Measurements from ENCODE around the gene RMP24.
"Not testable (repeated sequence)": the region's sequence is repeated elsewhere in the genome, so short reads cannot be mapped to it uniquely, and the experiment has no call there.

RMP24 gene

GRCh38 chr18:35972197-35973000, at the start of gene RMP24:
TSS of gene RMP24 (plus strand) at chr18:35972679.
- peak; percentile 96 for DNase-seq

- no peak for DNase-seq
These were observed 48.4 kb upstream of the RMP24 start for GRCh38 chr18:35923939-35924684.

DNA sequence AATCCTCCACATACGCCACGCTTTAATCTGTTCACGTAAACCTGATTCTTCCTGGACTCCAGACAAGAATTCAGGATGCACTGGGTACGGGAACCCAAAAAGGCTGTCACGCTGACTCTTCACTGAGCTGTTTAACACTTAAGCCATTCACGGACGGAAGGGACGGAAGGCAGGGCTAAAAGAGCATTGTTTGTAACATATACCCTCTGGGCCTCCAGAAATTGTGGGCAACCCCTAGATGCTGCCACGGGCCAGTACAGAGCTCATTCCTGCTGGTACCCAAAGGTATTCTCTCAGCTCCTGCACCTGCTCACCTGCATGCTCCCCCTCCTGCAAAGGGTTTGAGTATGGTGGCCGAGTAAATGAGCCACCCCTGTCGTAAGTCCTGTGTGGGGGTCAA, 45.6 kb upstream of the RMP24 start:
- DNase-seq: no peak

DNA sequence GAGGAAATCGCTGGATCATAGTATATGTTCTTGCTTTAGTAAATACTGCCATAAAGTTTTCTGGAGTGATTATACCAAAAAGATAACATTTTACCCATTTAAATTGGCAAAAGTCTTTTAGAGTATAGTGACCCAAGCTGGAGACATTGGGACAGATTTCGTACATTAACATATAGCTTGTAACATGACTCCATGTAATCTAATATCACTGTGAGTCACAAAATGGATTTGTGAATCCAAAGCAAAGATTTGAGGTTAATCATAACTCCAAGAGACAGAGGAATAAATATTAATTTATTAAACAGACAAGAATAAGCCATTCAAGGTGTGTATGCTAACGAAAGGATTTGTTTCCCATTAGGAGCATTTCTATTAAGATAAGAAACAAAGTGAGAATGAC, 45.0 kb upstream of the RMP24 start:
- DNase-seq: no peak

GRCh38 chr18:35933982-35934381, 38.5 kb upstream of the RMP24 start:
- no peak for DNase-seq

- DNase-seq: no peak
These were observed 37.6 kb upstream of the RMP24 start for GRCh38 chr18:35934891-35935290.

DNA sequence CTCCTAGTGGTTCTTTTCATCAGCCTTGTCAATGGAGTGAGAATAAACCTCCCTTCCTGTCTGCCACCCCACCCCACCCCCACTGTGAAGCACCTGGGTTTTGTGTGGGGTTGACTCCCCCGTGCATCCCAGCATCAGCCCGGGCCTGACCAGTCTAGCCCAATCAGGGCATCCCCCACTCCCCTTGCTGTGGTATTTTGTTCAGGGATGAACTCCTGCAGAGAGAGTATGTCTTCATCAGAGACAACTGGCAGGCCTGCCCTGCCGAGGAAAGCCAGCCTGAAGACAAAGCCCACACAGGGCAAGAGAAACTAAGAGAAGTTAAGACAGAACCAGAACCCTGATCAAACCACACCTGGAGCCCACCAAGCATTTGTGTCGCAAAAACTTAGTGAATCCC, 36.7 kb upstream of the RMP24 start:
- no peak for DNase-seq

GRCh38 chr18:35936951-35937350, 35.5 kb upstream of the RMP24 start:
- no peak for DNase-seq

DNA sequence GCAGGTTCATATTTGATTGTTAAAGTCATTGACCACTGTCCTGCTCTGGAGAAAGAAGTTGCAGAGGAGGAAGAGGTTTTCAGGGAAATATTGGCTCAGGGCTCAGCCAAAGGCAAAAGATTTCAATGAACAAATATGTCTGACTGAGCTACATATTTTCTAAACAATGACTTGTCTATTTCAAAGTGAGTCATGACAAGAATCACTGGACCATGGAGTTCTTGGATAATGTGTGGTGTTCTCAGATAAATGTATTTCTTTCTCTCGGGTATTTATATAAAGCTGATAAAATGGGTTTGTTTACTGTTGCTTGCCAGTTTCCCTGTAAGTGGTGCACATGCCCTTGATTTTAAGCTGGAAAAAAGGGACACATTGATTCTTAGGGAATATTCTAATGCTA, 34.3 kb upstream of the RMP24 start:
- DNase-seq: no peak

DNA sequence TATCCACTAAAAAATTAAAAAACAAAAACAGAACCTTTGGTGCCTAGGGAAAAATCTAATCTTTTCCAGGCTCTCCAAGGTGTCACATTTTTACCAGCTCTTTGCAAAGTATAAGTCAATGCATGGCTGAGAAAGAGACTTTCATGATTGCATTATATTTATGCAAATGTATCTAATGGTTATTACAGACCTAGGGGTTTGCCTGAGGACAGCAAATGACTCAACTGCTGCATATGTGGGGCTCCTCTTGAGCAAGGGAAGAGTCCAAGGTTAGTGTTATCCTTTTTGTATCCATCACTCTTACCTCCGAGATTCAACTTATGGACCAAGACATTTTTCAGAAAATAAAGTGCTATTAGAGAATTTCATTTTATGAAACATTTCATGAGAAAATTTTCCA, 33.9 kb upstream of the RMP24 start:
- DNase-seq: no peak

GRCh38 chr18:35939138-35939537, 33.3 kb upstream of the RMP24 start:
- DNase-seq: no peak

GRCh38 chr18:35941299-35941698, 31.2 kb upstream of the RMP24 start:
- no peak for DNase-seq

DNA sequence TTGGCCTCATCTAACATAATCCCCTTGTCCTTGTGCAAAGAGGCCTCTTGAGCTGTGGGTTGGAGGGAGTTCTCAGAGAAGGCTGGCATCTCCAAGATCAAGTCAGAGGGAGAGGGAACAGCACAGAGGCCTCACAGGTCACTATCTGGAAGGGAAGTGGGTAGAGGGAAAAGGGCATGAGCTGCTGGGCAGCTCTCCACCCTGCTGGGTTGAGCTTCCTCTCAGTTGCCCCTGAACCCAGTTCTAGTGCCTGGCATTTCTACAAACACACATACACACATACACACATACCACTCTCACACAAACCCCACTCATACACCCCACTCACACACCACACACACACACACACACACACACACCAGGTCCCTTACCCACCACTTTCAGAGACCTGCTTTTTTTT, 30.3 kb upstream of the RMP24 start:
- no peak for DNase-seq

- DNase-seq: no peak
These were observed 29.8 kb upstream of the RMP24 start for GRCh38 chr18:35942661-35943060.

GRCh38 chr18:35948080-35948479, 24.4 kb upstream of the RMP24 start:
- no peak for DNase-seq

DNA sequence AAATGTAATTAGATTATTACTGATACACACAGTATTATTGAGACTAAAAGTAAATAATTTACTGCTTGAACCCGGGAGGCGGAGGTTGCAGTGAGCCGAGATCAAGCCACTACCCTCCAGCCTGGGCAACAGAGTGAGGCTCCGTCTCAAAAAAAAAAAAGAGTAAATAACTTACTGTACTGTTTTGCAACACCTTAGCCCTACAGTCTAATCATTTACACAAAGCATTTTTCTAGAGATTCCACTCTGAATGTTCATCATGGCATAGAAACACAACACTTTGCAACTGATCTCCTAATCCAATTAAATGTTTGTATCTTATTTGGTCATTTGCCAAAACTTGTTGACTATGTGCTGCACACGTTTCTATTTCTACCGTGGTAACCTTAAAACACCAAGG, 23.4 kb upstream of the RMP24 start:
- no peak for DNase-seq

DNA sequence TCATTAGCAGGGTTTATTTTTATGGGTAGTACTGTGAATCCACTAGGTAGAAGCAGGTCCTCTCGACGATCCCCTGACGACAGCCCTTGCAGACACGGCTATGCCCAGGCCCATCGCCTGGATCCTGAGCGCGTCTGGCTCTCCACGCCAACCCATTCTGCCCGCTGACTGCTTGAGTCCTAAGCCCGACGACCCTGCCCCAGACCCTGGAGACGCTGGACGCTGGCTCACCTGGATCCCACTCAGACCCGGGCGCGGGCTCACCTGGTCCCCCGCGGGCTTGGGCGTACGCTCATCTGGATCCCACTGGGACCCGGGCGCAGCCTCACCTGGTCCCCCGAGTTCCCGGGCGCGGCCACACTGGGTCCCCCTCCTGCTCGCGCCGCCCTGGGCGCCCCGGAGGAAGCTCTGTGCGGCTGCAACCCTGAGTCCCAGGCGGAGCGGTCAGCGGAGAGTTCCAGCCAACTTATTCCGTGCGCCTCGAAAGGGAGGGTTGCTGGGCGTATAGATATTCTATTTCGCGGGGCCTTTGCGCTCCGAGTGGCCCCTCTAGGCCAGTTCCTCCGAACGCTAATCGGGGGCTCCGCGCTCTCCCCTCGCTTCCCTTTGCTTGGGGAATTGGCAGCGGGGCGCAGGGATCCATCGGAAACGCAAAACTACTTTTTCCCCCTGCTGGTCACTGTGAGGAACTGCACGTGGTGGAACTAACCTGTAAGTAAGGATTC, 22.4 kb upstream of the RMP24 start:
- DNase-seq: peak; percentile 69

DNA sequence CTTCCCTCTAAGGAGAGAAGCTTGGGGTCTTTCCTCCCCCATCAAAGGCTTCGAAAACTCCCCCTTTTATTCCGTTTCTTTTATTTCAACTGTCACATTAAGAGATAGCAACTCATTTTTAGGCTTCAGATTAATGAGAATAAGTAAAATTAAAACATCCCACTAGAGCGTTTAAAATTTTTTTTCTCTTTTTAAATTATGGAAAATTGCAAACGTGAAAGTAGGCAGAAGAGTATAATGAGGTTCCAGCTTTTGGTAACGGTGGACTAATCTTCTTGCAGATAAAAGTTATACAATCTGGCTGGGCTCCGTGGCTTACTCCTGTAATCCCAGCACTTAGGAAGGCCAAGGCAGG, 21.9 kb upstream of the RMP24 start:
- DNase-seq: no peak

DNA sequence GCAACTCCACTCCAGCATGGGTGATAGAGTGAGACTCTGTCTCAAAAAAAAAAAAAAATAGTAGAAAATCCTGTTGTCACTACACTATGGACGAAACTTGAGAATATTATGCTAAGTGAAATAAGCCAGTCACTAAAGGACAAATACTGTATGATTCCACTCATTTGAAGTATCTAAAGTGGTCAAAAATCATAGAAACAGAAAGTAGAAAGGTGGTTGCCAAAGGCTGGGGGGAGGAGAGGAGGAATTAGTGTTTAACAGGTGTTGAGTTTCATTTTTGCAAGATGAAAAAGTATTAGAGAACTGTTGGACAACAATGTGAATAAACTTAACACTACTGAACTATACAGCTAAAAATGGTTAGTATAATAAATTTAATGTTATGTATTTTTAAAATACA, 18.8 kb upstream of the RMP24 start:
- no peak for DNase-seq

- no peak for DNase-seq
These were observed 16.3 kb upstream of the RMP24 start for GRCh38 chr18:35956226-35956625.

DNA sequence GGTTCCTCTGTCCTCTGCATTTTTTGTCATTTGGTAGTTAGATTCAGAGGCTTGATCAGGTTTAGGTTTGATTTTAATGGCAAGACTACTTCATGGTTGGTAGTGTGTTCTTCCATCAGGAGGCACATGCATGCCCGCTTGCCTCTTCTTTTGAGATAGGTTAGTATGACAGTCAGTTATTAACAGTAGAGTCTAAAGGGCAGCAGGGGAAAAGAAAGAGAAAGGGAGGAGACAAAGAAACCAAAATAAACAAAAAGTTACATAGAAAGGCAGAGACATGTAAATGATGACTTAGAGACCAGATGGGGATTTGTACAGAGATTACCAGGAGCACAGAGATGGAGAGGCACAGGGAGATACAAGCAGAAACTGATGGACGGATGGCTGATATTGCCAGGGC, 10.2 kb upstream of the RMP24 start:
- no peak for DNase-seq

DNA sequence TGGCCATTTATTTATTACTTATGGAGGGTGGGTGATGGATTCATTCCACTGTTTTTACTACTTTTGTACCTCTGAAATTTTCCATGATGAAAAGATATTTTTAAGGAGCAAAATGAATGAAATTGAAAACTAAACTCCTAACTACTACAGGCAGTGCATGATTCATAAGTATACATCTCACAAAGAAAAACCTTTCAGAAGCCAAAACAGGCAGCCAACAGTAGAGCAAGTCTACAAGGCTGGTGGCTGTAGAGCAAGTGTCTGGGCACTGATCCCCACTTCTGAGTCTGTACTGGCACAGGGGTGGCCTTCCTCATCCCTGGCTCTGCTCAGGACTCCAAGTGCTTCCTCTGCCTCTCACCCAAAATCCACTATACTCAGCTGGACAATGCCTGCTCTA, 8.2 kb upstream of the RMP24 start:
- DNase-seq: no peak

DNA sequence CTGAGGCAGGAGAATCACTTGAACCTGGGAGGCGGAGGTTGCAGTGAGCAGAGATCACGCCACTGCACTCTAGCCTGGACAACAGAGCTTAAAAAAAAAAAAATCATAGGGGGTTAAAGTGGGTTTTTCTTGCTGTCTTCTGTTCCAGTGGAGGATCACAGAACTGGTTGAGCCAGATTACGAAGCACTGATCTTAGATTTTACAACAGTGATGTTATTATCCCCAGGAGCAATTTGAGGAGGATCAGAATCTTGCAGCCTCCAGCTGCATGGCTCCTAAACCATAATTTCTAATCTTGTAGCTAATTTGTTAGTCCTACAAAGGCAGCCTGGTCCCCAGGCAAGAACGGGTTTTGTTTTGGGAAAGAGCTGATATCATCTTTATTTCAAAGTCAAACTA, 4.6 kb upstream of the RMP24 start:
- DNase-seq: not testable (repeated sequence)

All from fibroblast of skin of scalp (primary cell).